Measurements from ENCODE around the gene SMURF1. TPM values are rescaled to one million over a fixed set of nuclear protein-coding genes. Genes with fewer than 3 reads are reported as not detected.

SMURF1 gene
- total and polyA plus RNA-seq, 2 donors (not counting 1 experiment from before 2014, with no cell fraction given) = 17.2 to 18.7 TPM

- Histone ChIP-seq H3K36me3 (ENCODE audit: control insufficient read depth, insufficient read depth, low read length) (peaks cover 26% of the 10 kb centered on the region), H2AFZ (ENCODE audit: low read length) (no peak overlapping the region), H3K27me3 (ENCODE audit: control insufficient read depth, insufficient read depth, low read length) (no peaks in the 10 kb centered on the region), H3K27ac (ENCODE audit: insufficient read depth, low read length) (no peak overlapping the region), H3K4me2 (ENCODE audit: extremely low read depth, insufficient read depth, low read length) (no peak overlapping the region), H3K4me1 (ENCODE audit: control insufficient read depth, extremely low read depth, insufficient read depth, low read length) (no peaks in the 10 kb centered on the region), H3K9ac (ENCODE audit: insufficient read depth, low read length) (no peak overlapping the region), H3K9me3 (ENCODE audit: control insufficient read depth, insufficient read depth, low read depth, low read length) (no peaks in the 10 kb centered on the region), H4K20me1 (ENCODE audit: control insufficient read depth, extremely low read depth, insufficient read depth, low read length) (no peaks in the 10 kb centered on the region), H3K4me3 (replicated peaks in 1 of 4; ENCODE audit: control extremely low read depth in 1 of 4, insufficient read depth in 1 of 4, low read depth in 3 of 4, low read length in 4 of 4) (no peak overlapping the region), H3K79me2 (ENCODE audit: control insufficient read depth, insufficient read depth, low read length) (no peaks in the 10 kb centered on the region)
- no peak for DNase-seq (ENCODE audit: low read depth in 2 of 2)
- TF ChIP-seq, protein P1, sequence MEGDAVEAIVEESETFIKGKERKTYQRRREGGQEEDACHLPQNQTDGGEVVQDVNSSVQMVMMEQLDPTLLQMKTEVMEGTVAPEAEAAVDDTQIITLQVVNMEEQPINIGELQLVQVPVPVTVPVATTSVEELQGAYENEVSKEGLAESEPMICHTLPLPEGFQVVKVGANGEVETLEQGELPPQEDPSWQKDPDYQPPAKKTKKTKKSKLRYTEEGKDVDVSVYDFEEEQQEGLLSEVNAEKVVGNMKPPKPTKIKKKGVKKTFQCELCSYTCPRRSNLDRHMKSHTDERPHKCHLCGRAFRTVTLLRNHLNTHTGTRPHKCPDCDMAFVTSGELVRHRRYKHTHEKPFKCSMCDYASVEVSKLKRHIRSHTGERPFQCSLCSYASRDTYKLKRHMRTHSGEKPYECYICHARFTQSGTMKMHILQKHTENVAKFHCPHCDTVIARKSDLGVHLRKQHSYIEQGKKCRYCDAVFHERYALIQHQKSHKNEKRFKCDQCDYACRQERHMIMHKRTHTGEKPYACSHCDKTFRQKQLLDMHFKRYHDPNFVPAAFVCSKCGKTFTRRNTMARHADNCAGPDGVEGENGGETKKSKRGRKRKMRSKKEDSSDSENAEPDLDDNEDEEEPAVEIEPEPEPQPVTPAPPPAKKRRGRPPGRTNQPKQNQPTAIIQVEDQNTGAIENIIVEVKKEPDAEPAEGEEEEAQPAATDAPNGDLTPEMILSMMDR (conservative IDR thresholded peaks at IDR 0.05 in 1 of 2, IDR thresholded peaks at IDR 0.05 in 1 of 2; ENCODE audit: low read depth in 1 of 2, low read length in 2 of 2) = no peak
- no peak for TF ChIP-seq EZH2 (IDR thresholded peaks at IDR 0.05; ENCODE audit: low read length, missing control alignments)
Observed at GRCh38 chr7:99002827-99003212, 141.1 kb downstream of the SMURF1 start.

GRCh38 chr7:99002148-99002826 lies 141.6 kb downstream of the SMURF1 start:
- no peak overlapping the region for H3K4me2 ChIP-seq (ENCODE audit: extremely low read depth, insufficient read depth, low read length)
- no peaks in the 10 kb centered on the region for H3K27me3 ChIP-seq (ENCODE audit: control insufficient read depth, insufficient read depth, low read length)
- no peak overlapping the region for H3K9ac ChIP-seq (ENCODE audit: insufficient read depth, low read length)
- peaks cover 26% of the 10 kb centered on the region for H3K36me3 ChIP-seq (ENCODE audit: control insufficient read depth, insufficient read depth, low read length)
- no peak overlapping the region for H2AFZ ChIP-seq (ENCODE audit: low read length)
- H3K9me3 ChIP-seq (ENCODE audit: control insufficient read depth, insufficient read depth, low read depth, low read length) = no peaks in the 10 kb centered on the region
- TF ChIP-seq, protein P1 (conservative IDR thresholded peaks at IDR 0.05 in 1 of 2, IDR thresholded peaks at IDR 0.05 in 1 of 2; ENCODE audit: low read depth in 1 of 2, low read length in 2 of 2) = no peak
- no peak for TF ChIP-seq EZH2 (IDR thresholded peaks at IDR 0.05; ENCODE audit: low read length, missing control alignments)
- H3K27ac ChIP-seq (ENCODE audit: insufficient read depth, low read length) = no peak overlapping the region
- H4K20me1 ChIP-seq (ENCODE audit: control insufficient read depth, extremely low read depth, insufficient read depth, low read length) = no peaks in the 10 kb centered on the region
- no peak overlapping the region for H3K4me3 ChIP-seq (replicated peaks in 1 of 4; ENCODE audit: control extremely low read depth in 1 of 4, insufficient read depth in 1 of 4, low read depth in 3 of 4, low read length in 4 of 4)
- no peak for DNase-seq (ENCODE audit: low read depth in 2 of 2)
- no peaks in the 10 kb centered on the region for H3K79me2 ChIP-seq (ENCODE audit: control insufficient read depth, insufficient read depth, low read length)
- H3K4me1 ChIP-seq (ENCODE audit: control insufficient read depth, extremely low read depth, insufficient read depth, low read length) = no peaks in the 10 kb centered on the region

DNA sequence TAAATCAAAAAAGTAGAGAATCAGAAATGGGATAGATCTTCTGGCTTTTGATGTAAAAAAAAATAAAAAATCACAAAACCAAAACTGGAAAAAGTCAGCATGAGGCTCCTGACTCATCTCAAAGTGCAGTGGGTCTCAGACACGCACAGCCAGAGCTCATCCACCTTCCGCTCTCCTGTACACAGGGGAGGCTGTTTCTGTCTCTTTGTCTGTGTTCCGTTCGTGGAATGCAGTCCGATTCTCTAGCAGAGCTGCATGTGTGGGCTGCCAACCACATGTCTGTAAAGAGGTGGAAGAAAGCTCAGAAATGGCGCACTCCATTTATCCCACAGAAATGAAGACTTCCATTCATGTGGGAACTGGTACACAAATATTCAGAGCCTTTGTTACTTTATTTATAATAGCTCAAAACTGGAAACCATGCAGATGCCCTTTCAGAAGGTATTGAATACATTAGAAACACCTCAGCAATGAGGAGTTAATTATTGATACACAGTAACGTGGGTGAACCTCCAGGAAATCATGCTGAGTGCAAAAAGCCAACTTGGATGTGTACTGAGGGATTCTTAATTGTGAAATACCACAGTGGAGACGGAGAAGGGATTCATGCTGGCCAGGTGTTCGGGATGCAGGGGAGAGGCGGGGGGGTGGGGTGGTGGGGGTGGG lies 142.3 kb downstream of the SMURF1 start:
- Histone ChIP-seq H3K9ac (ENCODE audit: insufficient read depth, low read length) (no peak overlapping the region), H3K36me3 (ENCODE audit: control insufficient read depth, insufficient read depth, low read length) (peaks cover 22% of the 10 kb centered on the region), H3K4me3 (replicated peaks in 1 of 4; ENCODE audit: control extremely low read depth in 1 of 4, insufficient read depth in 1 of 4, low read depth in 3 of 4, low read length in 4 of 4) (no peak overlapping the region), H3K9me3 (ENCODE audit: control insufficient read depth, insufficient read depth, low read depth, low read length) (no peaks in the 10 kb centered on the region), H2AFZ (ENCODE audit: low read length) (no peak overlapping the region), H3K79me2 (ENCODE audit: control insufficient read depth, insufficient read depth, low read length) (no peaks in the 10 kb centered on the region), H3K27ac (ENCODE audit: insufficient read depth, low read length) (no peak overlapping the region), H4K20me1 (ENCODE audit: control insufficient read depth, extremely low read depth, insufficient read depth, low read length) (no peaks in the 10 kb centered on the region), H3K4me1 (ENCODE audit: control insufficient read depth, extremely low read depth, insufficient read depth, low read length) (no peaks in the 10 kb centered on the region), H3K27me3 (ENCODE audit: control insufficient read depth, insufficient read depth, low read length) (no peaks in the 10 kb centered on the region), H3K4me2 (ENCODE audit: extremely low read depth, insufficient read depth, low read length) (no peak overlapping the region)
- no peak for TF ChIP-seq EZH2 (IDR thresholded peaks at IDR 0.05; ENCODE audit: low read length, missing control alignments)
- TF ChIP-seq, protein P1 (conservative IDR thresholded peaks at IDR 0.05 in 1 of 2, IDR thresholded peaks at IDR 0.05 in 1 of 2; ENCODE audit: low read depth in 1 of 2, low read length in 2 of 2) = no peak
- DNase-seq (ENCODE audit: low read depth in 2 of 2) = peak in 1 of 2 donors; percentile 39
